Stimulated activated naive CD4-positive, alpha-beta T cell treated with Interleukin-2 at 50 U/mL for 16 hours (primary cell): ENCODE results near the gene IRF5.
"Not testable (repeated sequence)": the region's sequence is repeated elsewhere in the genome, so short reads cannot be mapped to it uniquely, and the experiment has no call there.

Experiments
- DNase-seq: peaks from one replicate; lab custom pipeline; 2025; lab: John Stamatoyannopoulos, UW

Gene IRF5

DNA sequence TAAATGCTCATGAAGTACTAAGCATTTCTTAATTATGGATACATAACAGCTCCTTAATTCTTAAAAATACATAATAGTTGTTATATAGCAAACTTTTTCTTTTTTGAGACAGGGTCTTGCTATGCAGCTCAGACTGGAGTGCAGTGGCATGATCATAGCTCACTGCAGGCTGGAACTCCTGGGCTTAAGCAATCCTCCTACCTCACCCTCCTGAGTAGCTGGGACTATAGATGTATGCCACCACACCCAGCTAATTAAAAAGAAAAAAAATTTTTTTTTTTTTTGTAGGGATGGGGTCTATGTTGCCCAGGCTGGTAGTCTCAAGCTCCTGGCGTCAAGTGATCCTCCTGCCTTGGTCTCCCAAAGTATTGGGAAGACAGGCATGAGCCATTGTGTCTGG lies 30.9 kb downstream of the IRF5 start:
- no peak for DNase-seq

DNA sequence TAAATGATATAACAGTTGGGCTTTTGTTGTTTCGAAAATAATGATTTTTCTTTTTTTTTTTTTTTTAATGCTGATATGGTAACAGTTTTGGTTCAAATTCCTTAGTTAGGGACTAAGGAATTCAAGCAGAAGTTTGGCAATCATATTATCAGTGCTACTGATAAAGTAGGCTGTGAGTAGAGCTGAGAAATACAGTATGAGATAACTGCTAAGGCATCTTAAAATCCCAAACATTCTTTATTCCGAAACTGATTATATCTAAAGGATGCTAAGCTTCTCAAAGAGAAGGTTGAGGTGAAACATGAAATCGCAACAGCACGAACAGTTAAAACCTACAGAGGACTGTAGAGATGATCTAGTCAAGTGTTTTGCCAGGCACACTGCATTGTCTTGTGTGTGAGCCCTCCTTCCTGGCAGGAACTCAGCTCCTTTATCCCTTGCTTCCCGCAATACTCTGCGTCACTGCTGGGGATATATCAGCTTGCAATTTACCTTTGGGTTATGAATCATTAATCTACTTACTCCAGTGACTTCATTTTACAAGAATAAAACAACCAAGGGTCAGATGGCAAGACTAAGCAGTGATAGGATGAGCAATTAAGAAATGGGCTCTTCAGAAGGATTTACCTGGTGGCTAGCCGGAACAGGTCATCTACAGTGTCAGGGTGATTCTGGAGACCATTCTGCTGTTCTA lies 36.7 kb downstream of the IRF5 start:
- DNase-seq: no peak

GRCh38 chr7:128982105-128982504 lies 44.4 kb downstream of the IRF5 start:
- no peak for DNase-seq

GRCh38 chr7:128985660-128986059 lies 47.9 kb downstream of the IRF5 start:
- no peak for DNase-seq

DNA sequence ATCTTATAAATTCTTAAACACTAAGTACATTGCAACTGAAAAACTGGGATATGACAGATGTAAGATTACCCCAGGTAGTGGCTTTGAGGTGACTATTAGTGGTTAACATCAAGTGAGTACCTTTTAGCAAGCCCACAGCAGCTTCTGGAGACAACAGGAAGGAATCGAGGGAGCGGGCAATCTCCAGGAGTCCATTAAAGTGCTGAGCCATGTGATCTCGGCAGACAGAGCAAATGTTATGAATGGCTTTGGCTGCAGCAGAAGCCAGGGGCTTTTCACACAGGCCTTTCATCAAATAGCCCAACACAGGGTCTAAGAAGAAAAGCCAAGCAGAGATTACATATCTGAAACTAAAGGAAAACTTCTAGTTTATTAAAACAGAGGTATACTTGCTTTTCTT lies 48.9 kb downstream of the IRF5 start:
- DNase-seq: no peak

- DNase-seq: no peak
Measured at GRCh38 chr7:128988372-128988771, 50.6 kb downstream of the IRF5 start.

- DNase-seq: no peak
Measured at GRCh38 chr7:128989961-128990360, 52.2 kb downstream of the IRF5 start.

- no peak for DNase-seq
Measured at GRCh38 chr7:128993419-128993818, 55.7 kb downstream of the IRF5 start.

DNA sequence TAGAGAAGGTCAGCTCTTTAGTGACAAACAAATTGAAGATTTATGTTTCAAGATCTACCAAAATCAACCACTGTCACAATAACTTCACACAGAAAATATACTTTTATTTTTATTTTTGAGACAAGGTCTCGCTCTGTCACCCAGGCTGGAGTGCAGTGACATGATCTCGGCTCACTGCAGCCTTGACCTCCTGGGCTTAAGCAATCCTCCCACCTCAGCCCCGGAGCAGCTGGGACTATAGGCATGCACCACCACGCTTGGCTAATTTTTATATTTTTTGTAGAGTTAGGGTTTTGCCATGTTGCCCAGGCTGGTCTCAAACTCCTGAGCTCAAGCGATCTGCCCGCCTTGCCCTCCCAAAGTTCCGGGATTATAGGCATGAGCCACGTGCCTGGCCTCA lies 56.8 kb downstream of the IRF5 start:
- not testable (repeated sequence) for DNase-seq

DNA sequence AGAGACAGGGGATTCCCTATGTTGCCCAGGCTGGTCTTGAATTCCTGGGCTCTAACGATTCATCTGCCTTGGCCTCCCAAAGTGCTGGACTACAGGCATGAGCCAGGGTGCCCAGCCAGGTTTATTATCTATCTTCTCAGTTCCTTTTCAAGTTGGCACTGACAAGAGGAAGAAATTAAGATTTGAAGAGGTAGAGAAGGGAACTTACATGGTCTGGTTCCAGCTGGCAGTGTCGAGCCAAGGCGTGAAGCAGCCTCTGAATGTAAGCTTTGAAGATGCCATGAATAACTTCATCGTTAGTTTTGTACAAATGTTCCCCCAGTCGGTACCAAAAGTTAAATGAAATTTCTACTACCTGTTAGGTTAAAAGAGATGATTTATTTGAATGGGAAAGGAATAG lies 59.5 kb downstream of the IRF5 start:
- DNase-seq: no peak
